Large intestine (tissue), 3 donors: Measurements from ENCODE around the gene GEMIN2. TPM values are rescaled to one million over a fixed set of nuclear protein-coding genes. Genes with fewer than 3 reads are reported as not detected.

Experiments
- DNase-seq, 2 donors: peaks; one replicate each; pipeline versions ENCODE4 v3.0.0 to v3.0.0-alpha.2; 2013
- H3K27ac ChIP-seq: one replicate; pipeline ENCODE4 v1.5.1; 2013; ENCODE audit warnings: low read length
- H3K27me3 ChIP-seq: 2 replicates; pipeline ENCODE4 v1.6.1; 2013; ENCODE audit warnings: low read length; ENCODE audit not compliant: control insufficient read depth, insufficient read depth
- H3K36me3 ChIP-seq: 2 replicates; pipeline ENCODE4 v1.6.1; 2013; ENCODE audit warnings: low read length; ENCODE audit not compliant: control insufficient read depth, insufficient read depth
- H3K4me1 ChIP-seq: one replicate; pipeline ENCODE4 v1.6.1; 2013; ENCODE audit warnings: low read length; ENCODE audit not compliant: control insufficient read depth, insufficient read depth
- H3K4me3 ChIP-seq: one replicate; pipeline ENCODE4 v1.5.1; 2013; ENCODE audit warnings: low read length
- H3K9me3 ChIP-seq: one replicate; pipeline ENCODE4 v1.6.1; 2013; ENCODE audit warnings: mild to moderate bottlenecking, low read depth, low read length, moderate library complexity; ENCODE audit not compliant: control insufficient read depth
- whole genome bisulfite sequencing: methylation state at CpG from one replicate; pipeline ENCODE4 v1.1.5; 2013; ENCODE audit warnings: low lambda C conversion rate; ENCODE audit not compliant: insufficient coverage; 5-methylcytosine and 5-hydroxymethylcytosine counted together
- polyA plus RNA-seq: library from polyadenylated mRNA; unstranded; fragments of 120-200 nt; gene quantifications from one replicate; pipeline ENCODE4 v1.2.1, GENCODE V29; 2013

The GEMIN2 gene
- polyA plus RNA-seq, 1 donor, result 12.7 TPM

- WGBS, result 61% methylated on average over 2 of the region's 5 CpGs
- peak in 1 of 2 donors; percentile 54 for DNase-seq
- H3K4me3 ChIP-seq, result no peak overlapping the region
- H3K36me3 ChIP-seq, result peaks cover 28% of the 10 kb centered on the region
- no peaks in the 10 kb centered on the region for H3K9me3 ChIP-seq
- H3K27ac ChIP-seq, result peak overlapping the region; percentile 74
- no peaks in the 10 kb centered on the region for H3K4me1 ChIP-seq
- no peaks in the 10 kb centered on the region for H3K27me3 ChIP-seq
Observed at GRCh38 chr14:39185256-39186049, 71.3 kb downstream of the GEMIN2 start.

Other genes starting within 250 kb of the GEMIN2 start
- gene SEC23A, start 11.1 kb upstream of the GEMIN2 start, polyA plus RNA-seq, result 92.8 TPM
- 23.1 TPM for gene TRAPPC6B, start 56.0 kb downstream of the GEMIN2 start, polyA plus RNA-seq
- gene PNN, start 60.9 kb downstream of the GEMIN2 start, polyA plus RNA-seq, result 155 TPM
- gene MIA2, start 119.6 kb downstream of the GEMIN2 start, polyA plus RNA-seq, result 231 TPM